IMR-90 (cell line): ENCODE measurements around the gene RNU1-4. TPM values are rescaled to one million over a fixed set of nuclear protein-coding genes. Genes with fewer than 3 reads are reported as not detected.
"Not testable (repeated sequence)": the region's sequence is repeated elsewhere in the genome, so short reads cannot be mapped to it uniquely, and the experiment has no call there.

ENCODE experiments used
- ATAC-seq: fragments of 200-7000 bp; cut with Tn5 transposase; 2 replicates; pipeline ENCODE4 v1.9.1; 2020; ENCODE audit warnings: low read depth, mild to moderate bottlenecking, moderate library complexity
- Bru-seq: library from RNA; stranded (reverse); fragments of 400-500 nt; gene quantifications from one replicate; lab custom pipeline; 2021; lab: Mats Ljungman, UMichigan
- BruChase-seq, 2 experiments: library from RNA; stranded (reverse); fragments of 400-500 nt; gene quantifications; one replicate each; lab custom pipeline; 2021; lab: Mats Ljungman, UMichigan
- BruUV-seq: library from RNA; stranded (reverse); fragments of 400-500 nt; replicated peaks from 2 replicates; lab custom pipeline; 2021; lab: Mats Ljungman, UMichigan
- CTCF ChIA-PET: fragments of 300-600 bp; formaldehyde crosslinking; extraction: SDS; loops from one replicate; lab custom pipeline; 2021; ENCODE audit warnings: antibody characterized with exemption; lab: Yijun Ruan, JAX
- POLR2A ChIA-PET: fragments of 300-600 bp; sonication (Branson Sonifier 250); formaldehyde crosslinking; loops from one replicate; lab custom pipeline; 2022; ENCODE audit warnings: antibody characterized with exemption; ENCODE audit not compliant: unreplicated experiment; lab: Charles Lee
- DNase-seq: peaks from one replicate; pipeline ENCODE4 v3.0.0; 2013
- H2AFZ ChIP-seq: replicated peaks from 2 replicates; pipeline ENCODE3; 2013; ENCODE audit warnings: low read length, mild to moderate bottlenecking; ENCODE audit not compliant: poor library complexity
- H2AK5ac ChIP-seq: 2 replicates; pipeline ENCODE4 v1.6.1; 2013; ENCODE audit warnings: low read depth, low read length, inconsistent platforms
- H2AK9ac ChIP-seq: replicated peaks from 2 replicates; pipeline ENCODE3; 2013; ENCODE audit warnings: mild to moderate bottlenecking, low read depth, low read length, moderate library complexity; ENCODE audit not compliant: poor library complexity
- H2BK120ac ChIP-seq: 2 replicates; pipeline ENCODE4 v1.6.1; 2013; ENCODE audit warnings: low read depth, low read length, inconsistent platforms
- H2BK15ac ChIP-seq: 3 replicates; pipeline ENCODE4 v1.6.1; 2013; ENCODE audit warnings: low read depth, low read length, inconsistent platforms
- H2BK20ac ChIP-seq: 2 replicates; pipeline ENCODE4 v1.6.1; 2013; ENCODE audit warnings: low read depth, mild to moderate bottlenecking, inconsistent platforms, low read length, moderate library complexity
- H2BK5ac ChIP-seq: 2 replicates; pipeline ENCODE4 v1.6.1; 2013; ENCODE audit warnings: mild to moderate bottlenecking, low read depth, low read length, inconsistent platforms; ENCODE audit not compliant: poor library complexity, severe bottlenecking
- H3K14ac ChIP-seq: replicated peaks from 2 replicates; pipeline ENCODE4 v1.6.1; 2013; ENCODE audit warnings: low read depth, low read length, inconsistent platforms
- H3K18ac ChIP-seq: 2 replicates; pipeline ENCODE4 v1.6.1; 2013; ENCODE audit warnings: low read depth, low read length, control low read depth
- H3K23ac ChIP-seq: 2 replicates; pipeline ENCODE4 v1.6.1; 2013; ENCODE audit warnings: low read depth, low read length, inconsistent platforms
- H3K27ac ChIP-seq: 2 replicates; pipeline ENCODE4 v1.5.1; 2013; ENCODE audit warnings: mild to moderate bottlenecking, control low read depth, low read length; ENCODE audit not compliant: insufficient read depth
- H3K27me3 ChIP-seq: 2 replicates; pipeline ENCODE4 v1.6.1; 2013; ENCODE audit warnings: low read length; ENCODE audit not compliant: control insufficient read depth, insufficient read depth
- H3K36me3 ChIP-seq: 2 replicates; pipeline ENCODE4 v1.6.1; 2013; ENCODE audit warnings: low read length, mixed read lengths; ENCODE audit not compliant: control insufficient read depth, insufficient read depth
- H3K4ac ChIP-seq: 2 replicates; pipeline ENCODE4 v1.6.1; 2013; ENCODE audit warnings: low read depth, low read length, inconsistent platforms
- H3K4me1 ChIP-seq: 2 replicates; pipeline ENCODE4 v1.6.1; 2013; ENCODE audit warnings: low read length, mixed read lengths; ENCODE audit not compliant: control insufficient read depth, insufficient read depth
- H3K4me2 ChIP-seq: 2 replicates; pipeline ENCODE4 v1.6.1; 2013; ENCODE audit warnings: low read depth, mild to moderate bottlenecking, control low read depth, low read length, moderate library complexity
- H3K4me3 ChIP-seq: 2 replicates; pipeline ENCODE4 v1.5.1; 2013; ENCODE audit warnings: low read depth, mild to moderate bottlenecking, control low read depth, low read length, moderate library complexity; ENCODE audit not compliant: insufficient read depth
- H3K56ac ChIP-seq: 2 replicates; pipeline ENCODE4 v1.6.1; 2013; ENCODE audit warnings: low read length, inconsistent platforms; ENCODE audit not compliant: insufficient read depth; ENCODE audit errors: extremely low read depth
- H3K79me1 ChIP-seq, 2 experiments: 2 replicates each; pipeline ENCODE4 v1.6.1; 2013; ENCODE audit warnings: low read length in 2 of 2, inconsistent platforms in 1 of 2, low read depth in 1 of 2
- H3K9ac ChIP-seq: 2 replicates; pipeline ENCODE4 v1.6.1; 2013; ENCODE audit warnings: low read depth, low read length, control low read depth
- H3K9me1 ChIP-seq: 2 replicates; pipeline ENCODE4 v1.6.1; 2013; ENCODE audit warnings: low read length, inconsistent platforms; ENCODE audit not compliant: insufficient read depth
- H3K9me3 ChIP-seq: 2 replicates; pipeline ENCODE4 v1.6.1; 2013; ENCODE audit warnings: low read length; ENCODE audit not compliant: control insufficient read depth, insufficient read depth
- H4K20me1 ChIP-seq: 2 replicates; pipeline ENCODE4 v1.6.1; 2013; ENCODE audit warnings: low read length, inconsistent platforms; ENCODE audit not compliant: insufficient read depth
- H4K5ac ChIP-seq: 2 replicates; pipeline ENCODE4 v1.6.1; 2013; ENCODE audit warnings: mild to moderate bottlenecking, low read depth, low read length, control low read depth
- H4K8ac ChIP-seq, 2 experiments: 2 replicates each; pipeline ENCODE4 v1.6.1; 2013; ENCODE audit warnings: low read depth in 2 of 2, low read length in 2 of 2, control low read depth in 1 of 2, inconsistent platforms in 1 of 2
- H4K91ac ChIP-seq: 2 replicates; pipeline ENCODE4 v1.6.1; 2013; ENCODE audit warnings: low read depth, low read length, inconsistent platforms; ENCODE audit not compliant: insufficient read depth
- WGBS, 2 experiments: methylation state at CpG; one replicate each; pipeline versions ENCODE4 v1.1.5 to v1.1.7; 2013; ENCODE audit warnings: missing lambda C conversion rate in 2 of 2; ENCODE audit not compliant: insufficient read length in 1 of 2; ENCODE audit errors: extremely low coverage in 2 of 2; 5-methylcytosine and 5-hydroxymethylcytosine counted together
- dilution Hi-C: fragments of 300-500 bp; cut with HindIII; formaldehyde crosslinking; loops from one replicate; pipeline ENCODE4 v1.14.3; 2018; ENCODE audit warnings: low sequenced_read_pairs; ENCODE audit not compliant: unreplicated experiment
- in situ Hi-C: fragments of 300-500 bp; cut with MboI; formaldehyde crosslinking; loops from 3 replicates; pipeline ENCODE4 v1.14.3; 2019; ENCODE audit warnings: low sequenced_read_pairs, inconsistent platforms, mixed read lengths
- intact Hi-C: fragments of 100-400 bp; cut with micrococcal nuclease; formaldehyde crosslinking; loops from 2 replicates; pipeline ENCODE4 v1.10.0; 2022
- long read RNA-seq: library from polyadenylated mRNA; unstranded; transcript quantifications from one replicate; pipeline ENCODE4 v2.0.0, GENCODE V29; 2021; ENCODE audit not compliant: unreplicated experiment
- polyA plus RNA-seq, 3 experiments: library from polyadenylated mRNA; depleted of rRNA; stranded (reverse); fragments of >200 nt; gene quantifications; 2 replicates each; pipeline ENCODE4 v1.2.3, GENCODE V29; 2012; ENCODE audit warnings: low replicate concordance in 1 of 3
- total RNA-seq: library from RNA; depleted of rRNA; stranded (reverse); fragments of >200 nt; gene quantifications from 2 replicates; pipeline ENCODE4 v1.2.3, GENCODE V29; 2012; rRNA removed

The RNU1-4 gene
- total RNA-seq, result under 0.01 TPM in 2 replicates
- polyA plus RNA-seq (2012; rRNA removed), result not detected in 2 replicates
- not detected in 2 replicates for polyA plus RNA-seq (2012; cell fraction: cytosol; rRNA removed)
- polyA plus RNA-seq (2012; cell fraction: nucleus; rRNA removed; ENCODE audit: low replicate concordance), result not detected in 2 replicates
- percentile 71 among the genes with signal in this experiment for Bru-seq, nascent RNA
- not detected for BruChase-seq, experiment 1, labeled RNA remaining after a 6-hour chase
- BruChase-seq, experiment 2, labeled RNA remaining after a 2-hour chase, result not detected
- long read RNA-seq, result 0 reads

GRCh38 chr1:16740047-16740964 is at the start of gene RNU1-4:
RNU1-4 (plus strand) TSS chr1:16740516.
- H4K8ac ChIP-seq, H3K4me2 ChIP-seq, H2AK9ac ChIP-seq, H3K79me1 ChIP-seq, POLR2A ChIA-PET, H3K18ac ChIP-seq, H4K91ac ChIP-seq, H3K56ac ChIP-seq, H3K23ac ChIP-seq, H2AFZ ChIP-seq, H4K20me1 ChIP-seq, in situ Hi-C loops, H2BK120ac ChIP-seq, H3K27me3 ChIP-seq, H2BK20ac ChIP-seq, H3K4ac ChIP-seq, H3K9ac ChIP-seq, H4K5ac ChIP-seq, H2BK15ac ChIP-seq, H3K9me1 ChIP-seq, intact Hi-C loops, H3K9me3 ChIP-seq, H2BK5ac ChIP-seq, H3K4me1 ChIP-seq, H2AK5ac ChIP-seq, dilution Hi-C loops, H3K4me3 ChIP-seq, DNase-seq, H3K27ac ChIP-seq, H3K36me3 ChIP-seq, H3K14ac ChIP-seq, CTCF ChIA-PET: not testable (repeated sequence)
- TSS peak; percentile 99 for BruUV-seq
- WGBS, 2 experiments, result no CpG with 5 or more reads among the region's 46 CpGs
- peak; percentile 100 for ATAC-seq

GRCh38 chr1:16690971-16691682 is 49.2 kb upstream of the RNU1-4 start:
- H2BK5ac ChIP-seq, H3K9ac ChIP-seq, H3K36me3 ChIP-seq, H3K4me1 ChIP-seq, H2AFZ ChIP-seq, H2BK15ac ChIP-seq, H3K4ac ChIP-seq, H3K27ac ChIP-seq, H3K23ac ChIP-seq, H4K20me1 ChIP-seq, H2AK9ac ChIP-seq, H3K4me3 ChIP-seq, H4K5ac ChIP-seq, H3K4me2 ChIP-seq, BruUV-seq, H3K27me3 ChIP-seq, H4K91ac ChIP-seq, H2AK5ac ChIP-seq, H2BK120ac ChIP-seq, H3K18ac ChIP-seq, H4K8ac ChIP-seq, DNase-seq, H3K14ac ChIP-seq, H3K9me3 ChIP-seq, H3K9me1 ChIP-seq, dilution Hi-C loops, in situ Hi-C loops, H3K56ac ChIP-seq, H3K79me1 ChIP-seq, CTCF ChIA-PET, intact Hi-C loops, ATAC-seq, POLR2A ChIA-PET, H2BK20ac ChIP-seq: not testable (repeated sequence)
- WGBS, 2 experiments, result no CpG with 5 or more reads among the region's 13 CpGs
